HG03575 (cell line): ENCODE data around the gene PDXP.
"Not testable (repeated sequence)": the region's sequence is repeated elsewhere in the genome, so short reads cannot be mapped to it uniquely, and the experiment has no call there.

Source experiments
- ATAC-seq: cut with Tn5 transposase; IDR thresholded peaks from one replicate; pipeline ENCODE4 v1.9.1; 2021; ENCODE audit not compliant: unreplicated experiment, insufficient number of reproducible peaks, low FRiP score; ENCODE audit errors: extremely low read depth

Gene PDXP

GRCh38 chr22:37686002-37686982 is 27.8 kb downstream of the PDXP start, which contains the start of gene NOL12:
NOL12 (plus strand) TSS chr22:37686343; CDS start chr22:37686393, 50 bp downstream.
- no peak for ATAC-seq

GRCh38 chr22:37690407-37690806 is 31.9 kb downstream of the PDXP start:
- no peak for ATAC-seq

GRCh38 chr22:37690901-37691504 is 32.5 kb downstream of the PDXP start:
- no peak for ATAC-seq

- ATAC-seq, result no peak
These were observed 34.2 kb downstream of the PDXP start for GRCh38 chr22:37692627-37693285.

- ATAC-seq, result not testable (repeated sequence)
These were observed 35.6 kb downstream of the PDXP start for GRCh38 chr22:37694131-37694530.

- not testable (repeated sequence) for ATAC-seq
These were observed 37.7 kb downstream of the PDXP start for GRCh38 chr22:37696260-37696656.

GRCh38 chr22:37696657-37697537 is 38.4 kb downstream of the PDXP start, which contains the start of gene TRIOBP:
TRIOBP (plus strand) TSS chr22:37697048; CDS start chr22:37701366, 4,318 bp downstream.
- ATAC-seq, result no peak

GRCh38 chr22:37697538-37697835 is 39.0 kb downstream of the PDXP start:
- no peak for ATAC-seq

GRCh38 chr22:37701141-37701786 is 42.7 kb downstream of the PDXP start:
- ATAC-seq, result no peak

- ATAC-seq, result no peak
These were observed 45.4 kb downstream of the PDXP start for GRCh38 chr22:37703906-37704305.

GRCh38 chr22:37704645-37705044 is 46.1 kb downstream of the PDXP start:
- no peak for ATAC-seq

GRCh38 chr22:37705205-37705604 is 46.7 kb downstream of the PDXP start:
- no peak for ATAC-seq

- no peak for ATAC-seq
These were observed 50.3 kb downstream of the PDXP start for GRCh38 chr22:37708580-37709444.

GRCh38 chr22:37709445-37709765 is 50.9 kb downstream of the PDXP start:
- no peak for ATAC-seq

- no peak for ATAC-seq
These were observed 52.2 kb downstream of the PDXP start for GRCh38 chr22:37710675-37711074.

GRCh38 chr22:37711490-37711889 is 53.0 kb downstream of the PDXP start:
- no peak for ATAC-seq

GRCh38 chr22:37713761-37714160 is 55.2 kb downstream of the PDXP start:
- no peak for ATAC-seq

- no peak for ATAC-seq
These were observed 56.1 kb downstream of the PDXP start for GRCh38 chr22:37714634-37715033.
